ENCODE data around the gene LEFTY2.
A peak's percentile ranks its signal among the peaks of the same experiment; 100 is the strongest.
"Not testable (repeated sequence)": the region's sequence is repeated elsewhere in the genome, so short reads cannot be mapped to it uniquely, and the experiment has no call there.

The LEFTY2 gene

GRCh38 chr1:225953315-225953714 is 12.3 kb upstream of the LEFTY2 start:
- DNase-seq (ENCODE audit: low spot score): no peak

GRCh38 chr1:225950905-225951497 is 10.0 kb upstream of the LEFTY2 start:
- no peak for DNase-seq (ENCODE audit: low spot score)

GRCh38 chr1:225949041-225949440 is 8.0 kb upstream of the LEFTY2 start:
- DNase-seq (ENCODE audit: low spot score): no peak

- DNase-seq (ENCODE audit: low spot score): no peak
Observed at GRCh38 chr1:225946803-225947202, 5.8 kb upstream of the LEFTY2 start.

GRCh38 chr1:225946082-225946620 is 5.1 kb upstream of the LEFTY2 start:
- DNase-seq (ENCODE audit: low spot score): no peak

GRCh38 chr1:225945564-225945963 is 4.5 kb upstream of the LEFTY2 start:
- DNase-seq (ENCODE audit: low spot score): no peak

- DNase-seq (ENCODE audit: low spot score): no peak
Observed at GRCh38 chr1:225944951-225945350, 3.9 kb upstream of the LEFTY2 start.

- DNase-seq (ENCODE audit: low spot score): no peak
Observed at GRCh38 chr1:225944387-225944786, 3.4 kb upstream of the LEFTY2 start.

GRCh38 chr1:225943582-225943981 is 2.6 kb upstream of the LEFTY2 start:
- no peak for DNase-seq (ENCODE audit: low spot score)

GRCh38 chr1:225942574-225942973 is 1.6 kb upstream of the LEFTY2 start:
- DNase-seq (ENCODE audit: low spot score): no peak

GRCh38 chr1:225941942-225942222 is 862 bp upstream of the LEFTY2 start:
- no peak for DNase-seq (ENCODE audit: low spot score)

- no peak for DNase-seq (ENCODE audit: low spot score)
Observed at GRCh38 chr1:225940385-225941151, 452 bp downstream of the LEFTY2 start.

GRCh38 chr1:225939939-225940310 is 1.1 kb downstream of the LEFTY2 start:
- not testable (repeated sequence) for DNase-seq (ENCODE audit: low spot score)

- DNase-seq (ENCODE audit: low spot score): not testable (repeated sequence)
Observed at GRCh38 chr1:225939097-225939938, 1.7 kb downstream of the LEFTY2 start.

GRCh38 chr1:225937048-225937968 is 3.7 kb downstream of the LEFTY2 start:
- no peak for DNase-seq (ENCODE audit: low spot score)

GRCh38 chr1:225936523-225936922 is 4.5 kb downstream of the LEFTY2 start:
- DNase-seq (ENCODE audit: low spot score): no peak

- peak; percentile 80 for DNase-seq (ENCODE audit: low spot score)
Observed at GRCh38 chr1:225936086-225936485, 4.9 kb downstream of the LEFTY2 start.

- no peak for DNase-seq (ENCODE audit: low spot score)
Observed at GRCh38 chr1:225934711-225935110, 6.3 kb downstream of the LEFTY2 start.

- DNase-seq (ENCODE audit: low spot score): no peak
Observed at GRCh38 chr1:225933072-225933471, 7.9 kb downstream of the LEFTY2 start.

GRCh38 chr1:225931270-225932136 is 9.5 kb downstream of the LEFTY2 start:
- DNase-seq (ENCODE audit: low spot score): no peak

GRCh38 chr1:225930566-225930965 is 10.5 kb downstream of the LEFTY2 start:
- DNase-seq (ENCODE audit: low spot score): no peak
